ENCODE results near the gene ZFP57.
A peak's percentile ranks its signal among the peaks of the same experiment; 100 is the strongest.

Gene ZFP57

GRCh38 chr6:29625337-29625930, 55.5 kb downstream of the ZFP57 start:
- H3K27ac ChIP-seq, result peak overlapping the region; percentile 69

GRCh38 chr6:29624520-29624961, 56.4 kb downstream of the ZFP57 start:
- peaks cover 8% of the 10 kb centered on the region for H3K36me3 ChIP-seq

More at GRCh38 chr6:29625337-29625930, 55.5 kb downstream of the ZFP57 start:
- no peak for TF ChIP-seq CTCF (IDR thresholded peaks at IDR 0.05)
- Histone ChIP-seq H3K27me3 (peaks cover 39% of the 10 kb centered on the region), H3K36me3 (peaks cover 8% of the 10 kb centered on the region), H3K4me3 (ENCODE audit: low read depth in 1 of 2, low read length in 1 of 2) (no peak overlapping the region), H3K4me1 (ENCODE audit: control insufficient read depth in 1 of 2, insufficient read depth in 1 of 2, low read depth in 1 of 2, low read length in 1 of 2) (peaks cover 66 to 73% of the 10 kb centered on the region in 2 experiments), H3K9me3 (no peaks in the 10 kb centered on the region)

More at GRCh38 chr6:29624520-29624961, 56.4 kb downstream of the ZFP57 start:
- Histone ChIP-seq H3K27ac (peak overlapping the region; percentile 69), H3K27me3 (peaks cover 30% of the 10 kb centered on the region), H3K4me3 (ENCODE audit: low read depth in 1 of 2, low read length in 1 of 2) (no peak overlapping the region), H3K9me3 (no peaks in the 10 kb centered on the region), H3K4me1 (ENCODE audit: control insufficient read depth in 1 of 2, insufficient read depth in 1 of 2, low read depth in 1 of 2, low read length in 1 of 2) (peaks cover 75 to 82% of the 10 kb centered on the region in 2 experiments)
- TF ChIP-seq CTCF (IDR thresholded peaks at IDR 0.05), result no peak
